Neural cell (in vitro differentiated cells): ENCODE data around the gene PLAGL1. TPM values are rescaled to one million over a fixed set of nuclear protein-coding genes. Genes with fewer than 3 reads are reported as not detected.

Experiments used
- H2AFZ ChIP-seq: fragments of 200-600, 300-800 bp; sonication (generic), shearing (Covaris generic); 2 replicates; pipeline ENCODE4 v1.6.0; 2014; ENCODE audit warnings: low read depth, mild to moderate bottlenecking, antibody characterized with exemption, low read length, moderate library complexity
- H3F3A ChIP-seq: fragments of 200-600 bp; shearing (Covaris generic); 2 replicates; pipeline ENCODE4 v1.6.1; 2016; ENCODE audit warnings: mild to moderate bottlenecking, moderate library complexity, mixed read lengths, antibody characterized with exemption, low read length; ENCODE audit not compliant: insufficient read depth, poor library complexity, severe bottlenecking
- H3K27ac ChIP-seq: fragments of 200-600, 300-800 bp; sonication (generic), shearing (Covaris generic); 2 replicates; pipeline ENCODE4 v1.5.1; 2014; ENCODE audit warnings: mild to moderate bottlenecking, low read length, moderate library complexity
- H3K27me3 ChIP-seq: fragments of 300-800, 200-600 bp; sonication (generic), shearing (Covaris generic); 2 replicates; pipeline ENCODE4 v1.6.0; 2014; ENCODE audit warnings: mild to moderate bottlenecking, low read depth, low read length, moderate library complexity; ENCODE audit not compliant: insufficient read depth
- H3K36me3 ChIP-seq: fragments of 300-800, 200-600 bp; sonication (generic), shearing (Covaris generic); 2 replicates; pipeline ENCODE4 v1.5.1; 2014; ENCODE audit warnings: mild to moderate bottlenecking, antibody characterized with exemption, low read length, moderate library complexity; ENCODE audit not compliant: insufficient read depth
- H3K4me2 ChIP-seq: fragments of 300-800, 200-600 bp; sonication (generic), shearing (Covaris generic); 2 replicates; pipeline ENCODE4 v1.6.0; 2014; ENCODE audit warnings: mild to moderate bottlenecking, low read length
- H3K4me3 ChIP-seq: fragments of 300-800, 200-600 bp; sonication (generic), shearing (Covaris generic); 2 replicates; pipeline ENCODE4 v1.5.1; 2014; ENCODE audit warnings: mild to moderate bottlenecking, low read length, moderate library complexity
- H3K79me2 ChIP-seq: fragments of 200-600 bp; shearing (Covaris generic); replicated peaks from 2 replicates; pipeline ENCODE4 v1.6.0; 2014; ENCODE audit warnings: mild to moderate bottlenecking, low read length, moderate library complexity; ENCODE audit not compliant: insufficient read depth
- H3K9ac ChIP-seq: fragments of 300-800, 200-600 bp; sonication (generic), shearing (Covaris generic); 2 replicates; pipeline ENCODE4 v1.6.1; 2016; ENCODE audit warnings: mild to moderate bottlenecking, low read length, mixed read lengths
- H3K9me2 ChIP-seq: fragments of 200-600 bp; shearing (Covaris generic); 2 replicates; pipeline ENCODE4 v1.6.1; 2016; ENCODE audit warnings: mild to moderate bottlenecking, low read length, mixed read lengths; ENCODE audit not compliant: insufficient read depth
- H3K9me3 ChIP-seq: fragments of 200-600, 300-800 bp; sonication (generic), shearing (Covaris generic); 2 replicates; pipeline ENCODE4 v1.6.1; 2016; ENCODE audit warnings: mild to moderate bottlenecking, mixed run types, low read length, moderate library complexity, mixed read lengths
- H4K20me1 ChIP-seq: fragments of 200-600 bp; shearing (Covaris generic); 2 replicates; pipeline ENCODE4 v1.6.1; 2016; ENCODE audit warnings: mild to moderate bottlenecking, mixed run types; ENCODE audit not compliant: insufficient read depth
- EP300 ChIP-seq: fragments of 450-650 bp; conservative IDR thresholded peaks from 2 replicates; pipeline ENCODE4 v1.6.1; 2014; ENCODE audit warnings: antibody characterized with exemption, mild to moderate bottlenecking, moderate library complexity; ENCODE audit not compliant: poor library complexity, severe bottlenecking
- EZH2 ChIP-seq: fragments of 200-600, 300-800 bp; shearing (Covaris generic), sonication (generic); IDR thresholded peaks from 2 replicates; pipeline ENCODE4 v1.6.1; 2014; ENCODE audit warnings: antibody characterized with exemption, low read length, borderline replicate concordance, mild to moderate bottlenecking; ENCODE audit not compliant: insufficient read depth, poor library complexity, severe bottlenecking
- MXI1 ChIP-seq: fragments of 450-650 bp; conservative IDR thresholded peaks from 2 replicates; pipeline ENCODE4 v1.6.1; 2014; ENCODE audit warnings: antibody characterized with exemption, mild to moderate bottlenecking; ENCODE audit not compliant: poor library complexity, severe bottlenecking
- POLR2AphosphoS5 ChIP-seq: IDR thresholded peaks from 2 replicates; pipeline ENCODE4 v1.6.1; 2012
- RAD21 ChIP-seq: fragments of 450-650 bp; conservative IDR thresholded peaks from 2 replicates; pipeline ENCODE4 v1.6.1; 2014; ENCODE audit warnings: antibody characterized with exemption, mild to moderate bottlenecking, moderate library complexity
- SMC3 ChIP-seq: fragments of 450-650 bp; conservative IDR thresholded peaks from 2 replicates; pipeline ENCODE4 v1.6.1; 2014; ENCODE audit warnings: antibody characterized with exemption, mild to moderate bottlenecking, moderate library complexity; ENCODE audit not compliant: poor library complexity
- TAF1 ChIP-seq: IDR thresholded peaks from 2 replicates; pipeline ENCODE4 v1.6.1; 2012; ENCODE audit warnings: low read depth
- polyA plus RNA-seq: library from polyadenylated mRNA; depleted of rRNA; stranded (reverse); fragments of >200 nt; gene quantifications from 2 replicates; pipeline ENCODE4 v1.2.3, GENCODE V29; 2014
- TF ChIP-seq, protein P1 (sequence below): fragments of 450-650 bp; IDR thresholded peaks from 2 replicates; pipeline ENCODE4 v1.5.1; 2014; ENCODE audit warnings: antibody characterized with exemption, mild to moderate bottlenecking, moderate library complexity; ENCODE audit not compliant: poor library complexity, severe bottlenecking
- TF ChIP-seq, protein P2 (sequence below): IDR thresholded peaks from 2 replicates; pipeline ENCODE4 v1.6.1; 2012; ENCODE audit warnings: borderline replicate concordance

The PLAGL1 gene
- polyA plus RNA-seq, 1 donor from 2014 or later = 22.3 TPM

DNA sequence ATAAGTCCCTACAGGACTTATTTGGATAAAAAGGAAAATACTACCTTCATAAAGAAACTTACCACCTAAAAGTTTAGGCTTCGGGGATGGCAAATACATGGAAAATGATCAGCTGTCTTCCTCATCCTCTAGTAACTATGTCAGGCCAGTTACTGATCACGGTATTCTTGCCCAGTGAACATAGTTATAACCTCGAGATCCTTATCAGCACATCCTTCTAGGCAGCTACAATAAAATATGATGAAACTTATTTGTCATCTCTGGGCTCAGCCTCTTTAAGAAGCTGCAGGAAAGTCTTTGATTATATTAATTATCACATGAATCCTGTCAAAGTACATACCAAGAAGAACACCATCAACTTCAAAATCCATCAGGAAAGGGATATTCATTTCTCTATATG is 45.5 kb upstream of the PLAGL1 start:
- Histone ChIP-seq H3K79me2 (no peaks in the 10 kb centered on the region), H2AFZ (no peak overlapping the region), H3K27me3 (no peaks in the 10 kb centered on the region), H3K36me3 (no peaks in the 10 kb centered on the region), H3F3A (no peaks in the 10 kb centered on the region), H3K9me3 (no peaks in the 10 kb centered on the region), H3K4me3 (no peak overlapping the region), H3K27ac (no peak overlapping the region), H3K9ac (no peak overlapping the region), H4K20me1 (no peaks in the 10 kb centered on the region), H3K4me2 (no peak overlapping the region), H3K9me2 (no peaks in the 10 kb centered on the region)
- TF ChIP-seq RAD21 (no peak), MXI1 (no peak), POLR2AphosphoS5 (no peak), EP300 (no peak), SMC3 (no peak), EZH2 (no peak), TAF1 (no peak)
- TF ChIP-seq, protein P1, sequence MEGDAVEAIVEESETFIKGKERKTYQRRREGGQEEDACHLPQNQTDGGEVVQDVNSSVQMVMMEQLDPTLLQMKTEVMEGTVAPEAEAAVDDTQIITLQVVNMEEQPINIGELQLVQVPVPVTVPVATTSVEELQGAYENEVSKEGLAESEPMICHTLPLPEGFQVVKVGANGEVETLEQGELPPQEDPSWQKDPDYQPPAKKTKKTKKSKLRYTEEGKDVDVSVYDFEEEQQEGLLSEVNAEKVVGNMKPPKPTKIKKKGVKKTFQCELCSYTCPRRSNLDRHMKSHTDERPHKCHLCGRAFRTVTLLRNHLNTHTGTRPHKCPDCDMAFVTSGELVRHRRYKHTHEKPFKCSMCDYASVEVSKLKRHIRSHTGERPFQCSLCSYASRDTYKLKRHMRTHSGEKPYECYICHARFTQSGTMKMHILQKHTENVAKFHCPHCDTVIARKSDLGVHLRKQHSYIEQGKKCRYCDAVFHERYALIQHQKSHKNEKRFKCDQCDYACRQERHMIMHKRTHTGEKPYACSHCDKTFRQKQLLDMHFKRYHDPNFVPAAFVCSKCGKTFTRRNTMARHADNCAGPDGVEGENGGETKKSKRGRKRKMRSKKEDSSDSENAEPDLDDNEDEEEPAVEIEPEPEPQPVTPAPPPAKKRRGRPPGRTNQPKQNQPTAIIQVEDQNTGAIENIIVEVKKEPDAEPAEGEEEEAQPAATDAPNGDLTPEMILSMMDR = no peak
- TF ChIP-seq, protein P2, sequence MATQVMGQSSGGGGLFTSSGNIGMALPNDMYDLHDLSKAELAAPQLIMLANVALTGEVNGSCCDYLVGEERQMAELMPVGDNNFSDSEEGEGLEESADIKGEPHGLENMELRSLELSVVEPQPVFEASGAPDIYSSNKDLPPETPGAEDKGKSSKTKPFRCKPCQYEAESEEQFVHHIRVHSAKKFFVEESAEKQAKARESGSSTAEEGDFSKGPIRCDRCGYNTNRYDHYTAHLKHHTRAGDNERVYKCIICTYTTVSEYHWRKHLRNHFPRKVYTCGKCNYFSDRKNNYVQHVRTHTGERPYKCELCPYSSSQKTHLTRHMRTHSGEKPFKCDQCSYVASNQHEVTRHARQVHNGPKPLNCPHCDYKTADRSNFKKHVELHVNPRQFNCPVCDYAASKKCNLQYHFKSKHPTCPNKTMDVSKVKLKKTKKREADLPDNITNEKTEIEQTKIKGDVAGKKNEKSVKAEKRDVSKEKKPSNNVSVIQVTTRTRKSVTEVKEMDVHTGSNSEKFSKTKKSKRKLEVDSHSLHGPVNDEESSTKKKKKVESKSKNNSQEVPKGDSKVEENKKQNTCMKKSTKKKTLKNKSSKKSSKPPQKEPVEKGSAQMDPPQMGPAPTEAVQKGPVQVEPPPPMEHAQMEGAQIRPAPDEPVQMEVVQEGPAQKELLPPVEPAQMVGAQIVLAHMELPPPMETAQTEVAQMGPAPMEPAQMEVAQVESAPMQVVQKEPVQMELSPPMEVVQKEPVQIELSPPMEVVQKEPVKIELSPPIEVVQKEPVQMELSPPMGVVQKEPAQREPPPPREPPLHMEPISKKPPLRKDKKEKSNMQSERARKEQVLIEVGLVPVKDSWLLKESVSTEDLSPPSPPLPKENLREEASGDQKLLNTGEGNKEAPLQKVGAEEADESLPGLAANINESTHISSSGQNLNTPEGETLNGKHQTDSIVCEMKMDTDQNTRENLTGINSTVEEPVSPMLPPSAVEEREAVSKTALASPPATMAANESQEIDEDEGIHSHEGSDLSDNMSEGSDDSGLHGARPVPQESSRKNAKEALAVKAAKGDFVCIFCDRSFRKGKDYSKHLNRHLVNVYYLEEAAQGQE = no peak

DNA sequence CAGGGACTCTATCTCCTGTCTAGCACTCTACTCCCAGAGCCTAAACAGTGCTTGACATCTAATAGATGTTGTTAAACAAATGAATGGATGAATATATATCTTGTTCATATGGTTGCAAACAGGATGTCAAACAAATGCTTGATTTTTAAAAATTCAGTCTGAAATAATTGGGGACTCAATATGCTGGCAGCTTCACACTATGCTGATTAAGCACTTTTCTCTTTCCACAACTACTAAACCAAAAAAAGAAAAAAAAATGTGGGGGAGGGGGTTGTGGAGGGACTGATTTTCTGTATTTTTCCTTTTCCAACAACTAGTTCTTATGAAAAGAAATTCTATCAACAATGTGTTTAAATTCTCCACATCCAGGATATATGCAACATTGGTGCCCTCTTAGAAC is 44.4 kb upstream of the PLAGL1 start:
- TF ChIP-seq EP300 (no peak), POLR2AphosphoS5 (no peak), MXI1 (no peak), EZH2 (no peak), SMC3 (no peak), RAD21 (no peak), TAF1 (no peak)
- TF ChIP-seq, protein P2 = no peak
- TF ChIP-seq, protein P1 = no peak
- Histone ChIP-seq H3K36me3 (no peaks in the 10 kb centered on the region), H3F3A (no peaks in the 10 kb centered on the region), H3K9me3 (no peaks in the 10 kb centered on the region), H3K9ac (no peak overlapping the region), H3K27ac (no peak overlapping the region), H3K27me3 (no peaks in the 10 kb centered on the region), H2AFZ (no peak overlapping the region), H4K20me1 (no peaks in the 10 kb centered on the region), H3K4me3 (no peak overlapping the region), H3K79me2 (no peaks in the 10 kb centered on the region), H3K4me2 (no peak overlapping the region), H3K9me2 (no peaks in the 10 kb centered on the region)
